ENCODE results near the gene ARAP3.

DNA sequence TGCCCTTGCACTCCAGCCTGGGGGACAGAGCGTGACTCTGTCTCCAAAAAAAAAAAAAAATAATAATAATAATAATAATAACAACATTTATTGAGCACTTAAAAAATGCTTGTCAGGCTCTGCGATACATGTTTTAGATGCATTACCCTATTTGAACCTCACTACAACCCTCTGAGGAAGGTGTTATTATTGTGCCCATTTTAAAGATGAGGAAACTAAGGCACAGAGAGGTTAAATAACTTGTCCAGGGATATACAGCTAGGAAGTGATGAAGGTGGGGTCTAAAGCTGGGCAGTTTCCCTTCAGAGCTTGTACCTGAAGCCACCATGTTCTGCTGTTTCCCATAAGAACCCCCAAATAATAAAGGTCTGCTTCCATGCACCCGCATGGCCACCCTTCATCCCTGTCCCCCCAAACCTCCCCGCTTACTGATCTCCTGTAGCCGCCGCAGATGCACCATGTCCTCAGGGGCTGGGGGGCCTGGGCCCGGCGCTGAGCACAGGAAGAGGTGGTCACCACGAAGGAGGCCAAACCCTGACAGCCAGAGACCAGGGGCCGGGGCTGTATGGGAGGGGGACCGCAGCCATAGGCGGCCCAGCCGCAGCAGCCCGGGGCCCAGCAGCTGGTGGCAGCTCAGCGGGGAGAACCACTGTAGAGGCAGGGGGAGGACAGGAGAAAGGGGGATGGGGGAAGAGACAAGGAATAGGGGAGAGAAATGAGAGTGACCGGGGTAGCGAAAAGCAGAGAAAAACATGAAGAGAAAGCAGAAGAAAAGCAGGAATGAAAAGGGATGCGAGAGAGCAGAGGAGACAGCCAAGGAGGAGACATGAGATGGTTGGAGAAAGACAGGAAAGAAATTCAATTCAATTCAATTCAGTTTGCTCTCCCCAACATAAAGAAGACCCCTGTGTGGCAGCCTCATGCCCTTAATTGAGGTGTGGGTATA is 15.8 kb downstream of the ARAP3 start:
- TF ChIP-seq POLR2A (IDR thresholded peaks at IDR 0.05), result no peak
- TF ChIP-seq, protein P1, sequence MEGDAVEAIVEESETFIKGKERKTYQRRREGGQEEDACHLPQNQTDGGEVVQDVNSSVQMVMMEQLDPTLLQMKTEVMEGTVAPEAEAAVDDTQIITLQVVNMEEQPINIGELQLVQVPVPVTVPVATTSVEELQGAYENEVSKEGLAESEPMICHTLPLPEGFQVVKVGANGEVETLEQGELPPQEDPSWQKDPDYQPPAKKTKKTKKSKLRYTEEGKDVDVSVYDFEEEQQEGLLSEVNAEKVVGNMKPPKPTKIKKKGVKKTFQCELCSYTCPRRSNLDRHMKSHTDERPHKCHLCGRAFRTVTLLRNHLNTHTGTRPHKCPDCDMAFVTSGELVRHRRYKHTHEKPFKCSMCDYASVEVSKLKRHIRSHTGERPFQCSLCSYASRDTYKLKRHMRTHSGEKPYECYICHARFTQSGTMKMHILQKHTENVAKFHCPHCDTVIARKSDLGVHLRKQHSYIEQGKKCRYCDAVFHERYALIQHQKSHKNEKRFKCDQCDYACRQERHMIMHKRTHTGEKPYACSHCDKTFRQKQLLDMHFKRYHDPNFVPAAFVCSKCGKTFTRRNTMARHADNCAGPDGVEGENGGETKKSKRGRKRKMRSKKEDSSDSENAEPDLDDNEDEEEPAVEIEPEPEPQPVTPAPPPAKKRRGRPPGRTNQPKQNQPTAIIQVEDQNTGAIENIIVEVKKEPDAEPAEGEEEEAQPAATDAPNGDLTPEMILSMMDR (IDR thresholded peaks at IDR 0.05), result no peak

Data from testis (tissue), 2 donors.